H1 (cell line): ENCODE measurements around the gene TMEM151A. TPM values are rescaled to one million over a fixed set of nuclear protein-coding genes. Genes with fewer than 3 reads are reported as not detected.

ENCODE experiments used
- CTCF ChIA-PET: fragments of 300-600 bp; sonication (Branson Sonifier 250); formaldehyde crosslinking; loops from one replicate; lab custom pipeline; 2021; ENCODE audit not compliant: partially characterized antibody; lab: Charles Lee
- POLR2A ChIA-PET: fragments of 300-600 bp; sonication (Branson Sonifier 250); formaldehyde crosslinking; loops from one replicate; lab custom pipeline; 2021; ENCODE audit warnings: inconsistent platforms; ENCODE audit not compliant: partially characterized antibody; lab: Charles Lee
- DNase-seq, 2 experiments: peaks; one replicate each; pipeline versions ENCODE4 v3.0.0 to v3.0.0-alpha.2; 2010 to 2022; ENCODE audit warnings: low spot score in 2 of 2, low read depth in 1 of 2, mixed read lengths in 1 of 2
- FAIRE-seq: peaks from 2 replicates; lab custom pipeline; 2011; peaks lifted over from hg19 to GRCh38; lab: Jason Lieb, UNC
- H2AFZ ChIP-seq: 2 replicates; pipeline ENCODE4 v1.8.1; 2012; ENCODE audit warnings: low read length, inconsistent platforms
- H2AK5ac ChIP-seq: 2 replicates; pipeline ENCODE4 v1.6.1; 2013; ENCODE audit warnings: low read depth, low read length
- H2BK120ac ChIP-seq: replicated peaks from 2 replicates; pipeline ENCODE3; 2013; ENCODE audit warnings: low read depth, low read length, inconsistent platforms
- H2BK12ac ChIP-seq: 2 replicates; pipeline ENCODE4 v1.6.1; 2013; ENCODE audit warnings: low read depth, low read length
- H2BK15ac ChIP-seq: 2 replicates; pipeline ENCODE4 v1.6.1; 2013; ENCODE audit warnings: low read length
- H2BK20ac ChIP-seq: 2 replicates; pipeline ENCODE4 v1.6.1; 2013; ENCODE audit warnings: low read length
- H2BK5ac ChIP-seq: 2 replicates; pipeline ENCODE4 v1.6.1; 2013; ENCODE audit warnings: low read depth, low read length
- H3K14ac ChIP-seq: 2 replicates; pipeline ENCODE4 v1.6.1; 2013; ENCODE audit warnings: inconsistent platforms; ENCODE audit not compliant: insufficient read length
- H3K18ac ChIP-seq: 2 replicates; pipeline ENCODE4 v1.6.1; 2013; ENCODE audit warnings: low read length; ENCODE audit errors: extremely low read depth
- H3K23ac ChIP-seq: 2 replicates; pipeline ENCODE4 v1.6.1; 2013; ENCODE audit warnings: inconsistent platforms; ENCODE audit not compliant: insufficient read length
- H3K23me2 ChIP-seq: 2 replicates; pipeline ENCODE4 v1.6.1; 2013; ENCODE audit warnings: low read depth, low read length
- H3K27ac ChIP-seq: 2 replicates; pipeline ENCODE4 v1.6.1; 2011; ENCODE audit warnings: low read depth, low read length, inconsistent platforms
- H3K27me3 ChIP-seq, 4 experiments: replicated peaks in 1 of 4; 1 replicate in 1 of 4; 2 replicates in 3 of 4; pipeline versions ENCODE4 v1.6.1 to v1.8.1; 2011 to 2013; ENCODE audit warnings: low read length in 3 of 4, mild to moderate bottlenecking in 3 of 4, inconsistent platforms in 2 of 4, mixed read lengths in 2 of 4, moderate library complexity in 1 of 4; ENCODE audit not compliant: control insufficient read depth in 3 of 4, insufficient read depth in 3 of 4; ENCODE audit errors: extremely low read depth in 1 of 4
- H3K36me3 ChIP-seq, 4 experiments: 2 replicates each; pipeline versions ENCODE4 v1.6.1 to v1.8.1; 2011 to 2013; ENCODE audit warnings: mild to moderate bottlenecking in 4 of 4, low read length in 3 of 4, moderate library complexity in 2 of 4, control low read depth in 1 of 4, inconsistent platforms in 1 of 4; ENCODE audit not compliant: insufficient read depth in 4 of 4, control insufficient read depth in 2 of 4
- H3K4ac ChIP-seq: replicated peaks from 2 replicates; pipeline ENCODE3; 2013; ENCODE audit warnings: low read length, low read depth, mixed read lengths, inconsistent platforms; ENCODE audit not compliant: insufficient read length
- H3K4me1 ChIP-seq, 4 experiments: replicated peaks in 1 of 4; 1 replicate in 1 of 4; 2 replicates in 3 of 4; pipeline versions ENCODE4 v1.6.1 to v1.8.1; 2011 to 2013; ENCODE audit warnings: low read length in 3 of 4, inconsistent platforms in 2 of 4, mixed read lengths in 1 of 4; ENCODE audit not compliant: insufficient read depth in 4 of 4, control insufficient read depth in 3 of 4
- H3K4me2 ChIP-seq, 2 experiments: 2 replicates each; pipeline versions ENCODE4 v1.6.1 to v1.8.1; 2011 to 2013; ENCODE audit warnings: low read depth in 2 of 2, low read length in 2 of 2, control low read depth in 1 of 2, inconsistent platforms in 1 of 2, mild to moderate bottlenecking in 1 of 2; ENCODE audit not compliant: insufficient read depth in 1 of 2
- H3K4me3 ChIP-seq, 4 experiments: fragments of 200-600, 300-600 bp in 1 of 4; sonication (generic), shearing (Covaris generic), sonication (Bioruptor Twin) in 1 of 4; 2 replicates each; pipeline versions ENCODE4 v1.5.1 to v1.8.1; 2011 to 2016; ENCODE audit warnings: low read length in 4 of 4, low read depth in 3 of 4, control low read depth in 2 of 4, inconsistent platforms in 2 of 4, mild to moderate bottlenecking in 2 of 4, mixed read lengths in 1 of 4, moderate library complexity in 1 of 4; ENCODE audit not compliant: insufficient read depth in 2 of 4; ENCODE audit errors: extremely low read depth in 1 of 4
- H3K56ac ChIP-seq: replicated peaks from 2 replicates; pipeline ENCODE3; 2013; ENCODE audit warnings: low read depth, mild to moderate bottlenecking, mixed read lengths, low read length, inconsistent platforms; ENCODE audit not compliant: insufficient read length
- H3K79me1 ChIP-seq: 2 replicates; pipeline ENCODE4 v1.6.1; 2013; ENCODE audit warnings: low read depth, low read length, control low read depth
- H3K79me2 ChIP-seq, 2 experiments: 2 replicates each; pipeline versions ENCODE4 v1.6.1 to v1.8.1; 2012 to 2013; ENCODE audit warnings: low read length in 2 of 2, mild to moderate bottlenecking in 2 of 2, inconsistent platforms in 1 of 2; ENCODE audit not compliant: insufficient read depth in 2 of 2, control insufficient read depth in 1 of 2
- H3K9ac ChIP-seq, 4 experiments: replicated peaks in 1 of 4; 1 replicate in 1 of 4; 2 replicates in 3 of 4; pipeline versions ENCODE4 v1.6.1 to v1.8.1; 2011 to 2013; ENCODE audit warnings: low read depth in 3 of 4, low read length in 3 of 4, control low read depth in 2 of 4, mild to moderate bottlenecking in 2 of 4, moderate library complexity in 2 of 4, inconsistent platforms in 1 of 4; ENCODE audit errors: extremely low read depth in 1 of 4
- H3K9me3 ChIP-seq, 2 experiments: 2 replicates each; pipeline versions ENCODE4 v1.6.1 to v1.8.1; 2012 to 2013; ENCODE audit warnings: mild to moderate bottlenecking in 2 of 2, moderate library complexity in 2 of 2, control low read depth in 1 of 2, inconsistent platforms in 1 of 2, low read depth in 1 of 2, low read length in 1 of 2, mixed read lengths in 1 of 2; ENCODE audit not compliant: insufficient read depth in 2 of 2
- H4K20me1 ChIP-seq, 2 experiments: replicated peaks in 1 of 2; 2 replicates each; pipeline versions ENCODE3 to v1.8.1; 2011 to 2013; ENCODE audit warnings: inconsistent platforms in 2 of 2, low read length in 2 of 2, mild to moderate bottlenecking in 1 of 2; ENCODE audit not compliant: insufficient read depth in 2 of 2, control insufficient read depth in 1 of 2
- H4K5ac ChIP-seq: 2 replicates; pipeline ENCODE4 v1.6.1; 2013; ENCODE audit warnings: low read length, low read depth, mixed read lengths, inconsistent platforms; ENCODE audit not compliant: insufficient read length
- H4K8ac ChIP-seq: 2 replicates; pipeline ENCODE4 v1.8.0; 2013; ENCODE audit warnings: mild to moderate bottlenecking, moderate library complexity, low read length, inconsistent platforms; ENCODE audit not compliant: insufficient read depth; ENCODE audit errors: extremely low read depth
- H4K91ac ChIP-seq: replicated peaks from 2 replicates; pipeline ENCODE3; 2013; ENCODE audit warnings: low read length, mixed read lengths, inconsistent platforms; ENCODE audit not compliant: insufficient read length
- ATF2 ChIP-seq: IDR thresholded peaks from 2 replicates; pipeline ENCODE4 v1.6.1; 2012; ENCODE audit warnings: low read length, inconsistent platforms
- ATF3 ChIP-seq: IDR thresholded peaks from 2 replicates; pipeline ENCODE4 v1.6.1; 2011; ENCODE audit warnings: low read depth, mild to moderate bottlenecking, low read length; ENCODE audit not compliant: insufficient read depth
- CHD1 ChIP-seq: IDR thresholded peaks from 2 replicates; pipeline ENCODE4 v1.6.1; 2012; ENCODE audit warnings: low read depth, low read length, improper control_type of control experiment
- EZH2 ChIP-seq: fragments of 200-600 bp; sonication (generic); IDR thresholded peaks from 2 replicates; pipeline ENCODE4 v1.7.1; 2012; ENCODE audit warnings: low read depth, mild to moderate bottlenecking, moderate library complexity, low read length, inconsistent platforms; ENCODE audit not compliant: severe bottlenecking
- RXRA ChIP-seq: IDR thresholded peaks from 2 replicates; pipeline ENCODE4 v1.6.1; 2011; ENCODE audit warnings: low read depth, mild to moderate bottlenecking, low read length, moderate library complexity; ENCODE audit not compliant: insufficient read depth
- SIX5 ChIP-seq: IDR thresholded peaks from 2 replicates; pipeline ENCODE4 v1.6.1; 2011; ENCODE audit warnings: mild to moderate bottlenecking, low read depth, low read length
- TCF12 ChIP-seq: IDR thresholded peaks from 2 replicates; pipeline ENCODE4 v1.6.1; 2011; ENCODE audit warnings: low read depth, mild to moderate bottlenecking, low read length
- WGBS, 2 experiments: shearing (Covaris generic) in 1 of 2; methylation state at CpG; one replicate each; pipeline versions ENCODE4 v1.1.6 to v1.1.7; 2013 to 2015; ENCODE audit warnings: low lambda C conversion rate in 2 of 2, mixed read lengths in 2 of 2, inconsistent platforms in 1 of 2, low coverage in 1 of 2, missing lambda C conversion rate in 1 of 2; ENCODE audit not compliant: insufficient replicate concordance in 2 of 2, insufficient coverage in 1 of 2, insufficient read length in 1 of 2; ENCODE audit errors: extremely low coverage in 1 of 2, missing lambda C conversion rate in 1 of 2; 5-methylcytosine and 5-hydroxymethylcytosine counted together
- polyA plus RNA-seq, 7 experiments: library from polyadenylated mRNA; depleted of rRNA in 3 of 7; stranded (reverse) in 5 of 7; unstranded in 2 of 7; fragments of >200 nt in 5 of 7; fragments of 200-250 nt in 2 of 7; gene quantifications; 1 replicate in 5 of 7; 2 replicates in 1 of 7; 4 replicates in 1 of 7; pipeline versions ENCODE4 v1.2.1 to v1.2.3, GENCODE V29; 2011 to 2013; ENCODE audit warnings: missing spikeins in 2 of 7, mixed read lengths in 2 of 7
- total RNA-seq: library from RNA; stranded (reverse); fragmentation: NEBNext Ultra II Directional; extraction: Animal tissue kit (Norgen Biotek cat#: 25700); gene quantifications from 2 replicates; pipeline ENCODE4 v1.2.1, GENCODE V29; 2021

TMEM151A gene
- total and polyA plus RNA-seq, 2 of the 8 experiments (the other 6 are each of a cell fraction or from before 2014, with no cell fraction given), result 3.2 TPM

DNA sequence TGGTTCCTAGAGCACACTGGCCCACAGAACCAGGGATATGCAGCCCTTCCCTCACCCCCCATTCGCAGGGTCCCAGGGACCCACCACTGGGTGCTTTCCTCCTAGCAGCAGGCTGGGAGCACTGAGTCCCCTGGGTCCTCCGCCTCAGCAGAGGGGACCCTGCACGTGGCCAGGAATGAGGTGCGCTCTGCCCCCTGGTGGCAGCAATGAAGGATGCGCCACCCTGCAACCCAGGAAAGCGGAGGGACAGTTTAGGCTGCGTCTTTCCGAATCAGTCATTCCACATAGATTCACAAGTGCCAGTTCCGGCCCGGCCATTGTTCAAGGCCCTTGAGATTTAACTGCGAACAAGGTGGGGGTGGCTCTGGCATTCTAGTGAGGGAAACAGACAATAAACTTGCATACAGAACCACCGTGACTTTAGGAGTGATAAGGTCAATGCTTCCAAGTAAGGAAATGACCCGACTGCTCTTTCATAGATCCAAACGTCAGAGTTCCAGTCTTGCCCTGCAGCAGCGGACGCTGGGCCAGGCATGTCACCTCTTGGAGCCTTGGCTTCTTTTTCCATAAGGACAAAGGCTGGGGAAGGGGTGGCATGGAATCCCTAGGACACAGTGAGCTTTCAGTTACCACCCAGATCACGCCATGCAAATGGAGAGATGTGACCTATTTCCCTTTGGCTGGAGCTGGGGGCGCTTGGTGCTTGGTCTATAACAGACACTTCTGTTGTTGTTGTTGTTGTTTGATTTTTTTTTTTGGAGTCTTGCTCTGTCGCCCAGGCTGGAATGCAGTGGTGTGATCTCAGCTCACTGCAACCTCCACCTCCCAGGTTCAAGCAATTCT is 36.8 kb downstream of the TMEM151A start:
- Histone ChIP-seq H2AFZ (peak overlapping the region; percentile 54), H2BK5ac (peak overlapping the region; percentile 86; the same call in 1 of the 2 replicates), H3K18ac (peak overlapping the region; percentile 80), H2BK15ac (peak overlapping the region; percentile 100), H3K9me3 (no peaks in the 10 kb centered on the region), H4K8ac (peak overlapping the region; percentile 63; the same call in 1 of the 2 replicates), H3K79me1 (no peaks in the 10 kb centered on the region), H3K4me1 (peaks cover 5 to 13% (median 8%) of the 10 kb centered on the region in 4 experiments; a peak in 6 of 7 replicates), H3K4ac (no peak overlapping the region), H3K4me3 (peak overlapping the region in 3 of 4 experiments; percentile 4 to 38 (median 11); a peak in 3 of 8 replicates), H3K4me2 (peak overlapping the region; percentile 4 to 64; a peak in 3 of 4 replicates), H2BK20ac (peak overlapping the region; percentile 74; the same call in 1 of the 2 replicates), H3K56ac (peak overlapping the region; percentile 47), H3K14ac (no peak overlapping the region), H4K91ac (peak overlapping the region; percentile 94), H3K9ac (no peak overlapping the region), H3K27ac (no peak overlapping the region), H2BK120ac (peak overlapping the region; percentile 80), H3K23ac (no peak overlapping the region), H2AK5ac (peak overlapping the region; percentile 69; the same call in 1 of the 2 replicates), H2BK12ac (peak overlapping the region; percentile 99), H3K23me2 (peaks cover 2% of the 10 kb centered on the region; the same call in 1 of the 2 replicates), H3K79me2 (no peaks in the 10 kb centered on the region), H3K27me3 (peaks cover 0 to 7% (median 5%) of the 10 kb centered on the region in 4 experiments; a peak in 2 of 7 replicates), H4K5ac (peak overlapping the region; percentile 30), H3K36me3 (no peaks in the 10 kb centered on the region), H4K20me1 (no peaks in the 10 kb centered on the region)
- WGBS, 2 experiments, result 20% methylated on average over 19 of the region's 19 CpGs; no CpG with 5 or more reads in 1 of the 2 experiments
- ChIA-PET POLR2A (interaction anchor here (1.8 to 8.5 kb wide), 4 partner anchors 12 to 32 kb away, joined by 6 to 61 read pairs (median 22); partner anchors contain the start of genes B4GAT1, BRMS1 and CD248), CTCF (interaction anchor here (0.6 to 8.7 kb wide), 17 partner anchors 11 to 1195 kb away, joined by 3 to 242 read pairs (median 4); partner anchors contain the start of genes BRMS1 and CD248)
- FAIRE-seq, result peak; percentile 48
- peak; percentile 76 to 94 for DNase-seq
- TF ChIP-seq TCF12, result 0 out of 2 replicates have a peak, but pooled peaks have one; percentile 27
- peak; percentile 21 for TF ChIP-seq EZH2
- peak; percentile 49; the same call in 1 of the 2 replicates for TF ChIP-seq ATF3
- no peak for TF ChIP-seq SIX5
- no peak for TF ChIP-seq CHD1
- TF ChIP-seq RXRA, result no peak
- peak; percentile 74; the same call in 1 of the 2 replicates for TF ChIP-seq ATF2
